ENCODE measurements around the gene AGFG2.
"Not testable (repeated sequence)": the region's sequence is repeated elsewhere in the genome, so short reads cannot be mapped to it uniquely, and the experiment has no call there.

AGFG2 gene

GRCh38 chr7:100538654-100539435, at the start of gene AGFG2:
Gene AGFG2 (plus strand): TSS chr7:100539203. CDS start chr7:100539347, 144 bp downstream.
- DNase-seq: peak; percentile 100

GRCh38 chr7:100489824-100490223, 49.2 kb upstream of the AGFG2 start:
- DNase-seq: no peak

GRCh38 chr7:100490483-100491191, 48.4 kb upstream of the AGFG2 start:
- DNase-seq: no peak

GRCh38 chr7:100491192-100491578, 47.8 kb upstream of the AGFG2 start:
- DNase-seq: no peak

GRCh38 chr7:100492738-100493475, 46.1 kb upstream of the AGFG2 start:
- DNase-seq: no peak

GRCh38 chr7:100493476-100494264, 45.3 kb upstream of the AGFG2 start:
- DNase-seq: peak; percentile 51 to 65

- no peak for DNase-seq
Measured at GRCh38 chr7:100496509-100496908, 42.5 kb upstream of the AGFG2 start.

- not testable (repeated sequence) for DNase-seq
Measured at GRCh38 chr7:100500743-100501142, 38.3 kb upstream of the AGFG2 start.

- DNase-seq: not testable (repeated sequence)
Measured at GRCh38 chr7:100504031-100504430, 35.0 kb upstream of the AGFG2 start.

- DNase-seq: no peak
Measured at GRCh38 chr7:100504887-100505611, 34.0 kb upstream of the AGFG2 start.

GRCh38 chr7:100506356-100506923, 32.6 kb upstream of the AGFG2 start:
- DNase-seq: no peak

GRCh38 chr7:100509231-100509630, 29.8 kb upstream of the AGFG2 start:
- no peak for DNase-seq

- DNase-seq: no peak
Measured at GRCh38 chr7:100510437-100511239, 28.4 kb upstream of the AGFG2 start.

- no peak for DNase-seq
Measured at GRCh38 chr7:100513212-100513810, 25.7 kb upstream of the AGFG2 start.

- no peak for DNase-seq
Measured at GRCh38 chr7:100515072-100515532, 23.9 kb upstream of the AGFG2 start.

- DNase-seq: no peak
Measured at GRCh38 chr7:100516135-100516812, 22.7 kb upstream of the AGFG2 start.

- no peak for DNase-seq
Measured at GRCh38 chr7:100517305-100517704, 21.7 kb upstream of the AGFG2 start.

GRCh38 chr7:100519580-100519979, 19.4 kb upstream of the AGFG2 start:
- DNase-seq: no peak

GRCh38 chr7:100520138-100520537, 18.9 kb upstream of the AGFG2 start:
- DNase-seq: no peak

- no peak for DNase-seq
Measured at GRCh38 chr7:100521076-100521475, 17.9 kb upstream of the AGFG2 start.
